Effector memory CD4-positive, alpha-beta T cell (primary cell): ENCODE measurements around the gene ITPR3.

Source experiments
- DNase-seq, 3 donors: peaks; one replicate each; pipeline ENCODE4 v3.0.0-alpha.2; 2020
- H3K27ac ChIP-seq: 2 replicates; pipeline ENCODE4 v1.7.0; 2013; ENCODE audit warnings: mild to moderate bottlenecking, low read length, moderate library complexity; ENCODE audit not compliant: insufficient read depth, poor library complexity, severe bottlenecking
- H3K27me3 ChIP-seq: replicated peaks from 2 replicates; pipeline ENCODE4 v1.7.0; 2013; ENCODE audit warnings: mild to moderate bottlenecking, low read length; ENCODE audit not compliant: insufficient read depth, control insufficient read depth, poor library complexity, severe bottlenecking
- H3K36me3 ChIP-seq: 2 replicates; pipeline ENCODE4 v1.7.0; 2013; ENCODE audit warnings: mild to moderate bottlenecking, low read length, moderate library complexity; ENCODE audit not compliant: control insufficient read depth, insufficient read depth
- H3K4me1 ChIP-seq: 2 replicates; pipeline ENCODE4 v1.7.0; 2013; ENCODE audit warnings: low read length, mild to moderate bottlenecking; ENCODE audit not compliant: control insufficient read depth, insufficient read depth, poor library complexity, severe bottlenecking
- H3K4me3 ChIP-seq: 2 replicates; pipeline ENCODE4 v1.7.0; 2013; ENCODE audit warnings: low read length, low read depth, mild to moderate bottlenecking; ENCODE audit not compliant: insufficient read depth, poor library complexity, severe bottlenecking
- H3K9me3 ChIP-seq: 2 replicates; pipeline ENCODE4 v1.7.0; 2013; ENCODE audit warnings: mild to moderate bottlenecking, low read length, moderate library complexity; ENCODE audit not compliant: control insufficient read depth

ITPR3 gene

DNA sequence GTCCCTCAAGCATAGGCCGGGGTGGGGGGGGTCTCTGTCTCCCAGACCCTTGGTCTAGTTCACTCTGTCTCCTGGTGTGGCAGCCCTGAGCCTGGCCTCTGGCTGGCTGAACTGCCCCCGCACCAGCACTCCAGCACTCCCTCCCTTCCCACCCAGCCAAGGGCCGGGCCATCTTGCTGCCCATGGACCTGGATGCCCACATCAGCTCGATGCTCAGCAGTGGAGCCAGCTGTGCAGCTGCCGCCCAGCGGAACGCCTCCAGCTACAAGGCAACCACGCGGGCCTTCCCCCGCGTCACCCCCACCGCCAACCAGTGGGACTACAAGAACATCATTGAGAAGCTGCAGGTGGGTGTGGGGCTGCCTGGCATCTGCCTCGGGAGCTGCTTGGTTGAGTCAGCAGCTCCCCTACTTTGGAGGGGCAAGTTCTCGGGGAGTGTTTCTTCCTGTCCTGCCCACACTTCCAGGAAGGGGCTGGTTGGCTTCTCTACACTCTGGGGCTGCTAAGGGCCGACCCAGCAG lies 62.0 kb downstream of the ITPR3 start:
- Histone ChIP-seq H3K27ac (peak overlapping the region; percentile 29), H3K36me3 (peaks cover 83% of the 10 kb centered on the region), H3K4me1 (peaks cover 18% of the 10 kb centered on the region), H3K27me3 (no peaks in the 10 kb centered on the region), H3K4me3 (no peak overlapping the region), H3K9me3 (no peaks in the 10 kb centered on the region)
- peak in 1 of 3 donors; percentile 28 for DNase-seq

DNA sequence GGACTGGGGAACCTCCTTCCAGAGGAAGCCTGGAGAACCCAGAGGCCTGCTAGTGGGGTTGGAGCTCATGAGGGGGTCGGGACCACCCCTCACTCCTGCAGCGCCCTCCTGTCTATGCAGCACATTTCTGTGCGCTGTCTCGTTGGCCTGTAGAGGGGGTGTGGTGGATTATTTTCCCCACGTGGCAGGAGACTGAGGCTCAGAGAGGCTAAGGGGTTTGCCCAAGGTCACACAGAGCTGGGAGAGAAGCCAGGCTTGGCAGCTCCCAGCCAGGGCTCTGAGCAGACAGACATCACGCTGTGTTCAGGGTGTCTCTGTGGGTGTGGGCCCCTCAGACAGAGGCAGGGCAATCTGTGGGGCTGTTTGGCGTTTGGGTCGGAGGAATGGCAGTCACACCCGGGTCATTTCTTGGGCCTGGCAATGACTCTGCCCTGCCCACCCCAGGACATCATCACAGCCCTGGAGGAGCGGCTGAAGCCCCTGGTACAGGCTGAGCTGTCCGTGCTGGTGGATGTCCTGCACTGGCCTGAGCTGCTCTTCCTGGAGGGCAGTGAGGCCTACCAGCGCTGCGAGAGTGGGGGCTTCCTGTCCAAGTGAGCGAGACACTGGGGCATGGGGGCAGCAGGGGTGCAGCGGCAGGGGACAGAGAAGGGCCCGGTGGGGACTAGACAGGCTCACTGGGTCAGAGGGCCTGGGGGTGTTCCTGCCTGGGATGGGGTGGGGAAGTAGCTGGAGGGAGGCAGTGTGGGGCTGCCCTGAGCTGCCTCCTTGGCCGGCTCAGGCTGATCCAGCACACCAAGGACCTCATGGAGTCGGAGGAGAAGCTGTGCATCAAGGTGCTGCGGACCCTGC lies 62.7 kb downstream of the ITPR3 start:
- no peak overlapping the region for H3K4me3 ChIP-seq
- no peaks in the 10 kb centered on the region for H3K9me3 ChIP-seq
- H3K27me3 ChIP-seq = no peaks in the 10 kb centered on the region
- H3K36me3 ChIP-seq = peaks cover 83% of the 10 kb centered on the region
- no peak for DNase-seq
- H3K27ac ChIP-seq = no peak overlapping the region
- peaks cover 18% of the 10 kb centered on the region for H3K4me1 ChIP-seq

DNA sequence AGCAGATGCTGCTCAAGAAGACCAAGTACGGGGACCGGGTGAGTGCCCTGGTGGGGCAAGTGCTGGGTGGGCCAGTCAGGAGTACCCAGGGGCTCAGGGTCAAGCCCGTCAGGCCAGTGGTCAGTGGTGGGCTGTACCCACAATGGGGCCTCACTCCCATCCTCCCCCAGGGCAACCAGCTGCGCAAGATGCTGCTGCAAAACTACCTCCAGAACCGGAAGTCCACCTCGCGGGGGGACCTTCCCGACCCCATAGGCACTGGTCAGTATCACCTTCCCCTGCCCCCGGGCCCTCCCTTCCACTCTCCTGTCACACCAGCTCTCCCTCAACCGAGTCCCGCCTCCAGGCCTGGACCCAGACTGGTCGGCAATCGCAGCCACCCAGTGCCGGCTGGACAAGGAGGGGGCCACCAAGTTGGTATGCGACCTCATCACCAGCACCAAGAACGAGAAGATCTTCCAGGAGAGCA lies 63.3 kb downstream of the ITPR3 start:
- no peaks in the 10 kb centered on the region for H3K9me3 ChIP-seq
- H3K4me3 ChIP-seq = no peak overlapping the region
- H3K4me1 ChIP-seq = peaks cover 18% of the 10 kb centered on the region
- no peaks in the 10 kb centered on the region for H3K27me3 ChIP-seq
- peaks cover 83% of the 10 kb centered on the region for H3K36me3 ChIP-seq
- no peak overlapping the region for H3K27ac ChIP-seq
- DNase-seq = no peak

DNA sequence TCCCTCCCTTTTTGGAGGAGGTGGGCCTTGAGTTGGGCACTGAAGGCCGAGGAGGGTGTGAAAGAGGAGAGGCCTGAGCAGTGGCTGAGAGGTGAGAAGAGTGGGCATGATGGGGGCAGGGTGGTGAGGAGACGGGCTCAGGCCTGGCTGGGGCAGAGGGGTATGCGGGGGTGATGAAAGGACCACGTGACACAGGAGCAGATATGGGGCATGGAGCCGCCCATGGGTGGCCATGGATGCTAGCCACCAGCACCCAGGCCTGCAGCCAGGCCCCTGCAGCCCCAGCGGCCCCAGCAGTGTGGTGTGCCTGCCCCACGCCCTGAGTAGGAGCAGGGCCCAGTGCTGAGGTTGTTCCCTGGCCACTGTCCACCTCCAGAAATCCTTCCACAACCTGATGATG lies 63.9 kb downstream of the ITPR3 start:
- DNase-seq = no peak
- Histone ChIP-seq H3K9me3 (no peaks in the 10 kb centered on the region), H3K36me3 (peaks cover 83% of the 10 kb centered on the region), H3K4me1 (peaks cover 18% of the 10 kb centered on the region), H3K4me3 (no peak overlapping the region), H3K27me3 (no peaks in the 10 kb centered on the region), H3K27ac (no peak overlapping the region)

DNA sequence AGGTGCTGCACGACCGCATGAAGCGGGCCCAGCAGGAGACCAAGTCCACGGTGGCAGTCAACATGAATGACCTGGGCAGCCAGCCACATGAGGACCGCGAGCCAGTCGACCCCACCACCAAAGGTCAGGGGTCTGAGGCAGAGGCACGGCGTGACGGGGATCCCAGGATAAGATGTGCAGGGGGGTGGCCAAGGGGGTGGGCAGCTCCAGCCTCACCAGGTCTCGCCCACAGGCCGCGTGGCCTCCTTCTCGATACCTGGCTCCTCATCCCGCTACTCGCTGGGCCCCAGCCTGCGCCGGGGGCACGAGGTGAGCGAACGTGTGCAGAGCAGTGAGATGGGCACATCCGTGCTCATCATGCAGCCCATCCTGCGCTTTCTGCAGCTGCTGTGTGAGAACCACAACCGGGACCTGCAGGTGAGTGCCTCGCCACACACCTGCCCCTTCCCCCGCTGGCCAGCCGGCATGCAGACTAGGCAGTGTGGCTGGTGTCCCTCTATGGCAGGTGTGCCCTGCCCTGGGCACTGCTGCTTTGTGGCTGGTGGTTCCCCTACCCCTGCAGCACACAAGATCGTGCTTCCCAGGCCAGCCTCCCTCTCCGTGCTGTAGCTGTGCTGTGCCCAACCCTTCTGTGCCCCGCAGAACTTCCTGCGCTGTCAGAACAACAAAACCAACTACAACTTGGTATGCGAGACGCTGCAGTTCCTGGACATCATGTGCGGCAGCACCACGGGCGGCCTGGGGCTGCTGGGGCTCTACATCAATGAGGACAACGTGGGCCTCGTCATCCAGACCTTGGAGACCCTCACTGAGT lies 64.5 kb downstream of the ITPR3 start:
- peaks cover 83% of the 10 kb centered on the region for H3K36me3 ChIP-seq
- no peak overlapping the region for H3K4me3 ChIP-seq
- H3K27me3 ChIP-seq = no peaks in the 10 kb centered on the region
- no peaks in the 10 kb centered on the region for H3K9me3 ChIP-seq
- no peak for DNase-seq
- H3K27ac ChIP-seq = no peak overlapping the region
- peaks cover 18% of the 10 kb centered on the region for H3K4me1 ChIP-seq

DNA sequence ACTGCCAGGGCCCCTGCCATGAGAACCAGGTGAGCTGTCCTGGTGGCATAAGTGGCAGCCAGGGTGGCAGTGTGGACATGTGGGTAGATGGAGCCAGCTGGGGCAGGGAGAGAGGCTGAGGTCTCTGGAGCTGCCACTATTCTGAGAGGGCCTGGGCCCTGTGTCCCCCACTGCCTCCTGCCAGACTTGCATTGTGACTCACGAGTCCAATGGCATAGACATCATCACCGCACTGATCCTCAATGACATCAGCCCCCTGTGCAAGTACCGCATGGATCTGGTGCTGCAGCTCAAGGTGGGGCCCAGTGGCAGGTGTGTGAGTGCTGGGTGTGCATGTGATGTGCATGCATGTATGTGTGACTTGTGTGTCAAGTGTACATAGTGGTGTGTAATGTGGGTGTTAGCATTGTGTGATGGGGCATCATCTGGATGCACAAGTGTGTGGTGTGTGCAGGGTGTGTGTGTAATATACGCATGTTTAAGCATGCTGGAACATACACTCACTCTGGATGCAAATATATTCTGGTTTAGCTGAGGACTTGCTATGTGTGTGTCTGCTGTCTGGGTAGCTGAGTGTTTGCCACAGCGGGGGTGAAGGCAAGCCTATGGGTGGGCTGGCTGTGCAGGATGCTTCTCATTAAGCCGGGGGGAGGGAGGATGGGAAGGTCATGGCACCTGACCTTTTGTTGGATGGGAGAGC lies 65.3 kb downstream of the ITPR3 start:
- H3K4me1 ChIP-seq = peaks cover 18% of the 10 kb centered on the region
- no peaks in the 10 kb centered on the region for H3K9me3 ChIP-seq
- no peak overlapping the region for H3K4me3 ChIP-seq
- H3K27me3 ChIP-seq = no peaks in the 10 kb centered on the region
- no peak overlapping the region for H3K27ac ChIP-seq
- H3K36me3 ChIP-seq = peaks cover 86% of the 10 kb centered on the region
- no peak for DNase-seq

DNA sequence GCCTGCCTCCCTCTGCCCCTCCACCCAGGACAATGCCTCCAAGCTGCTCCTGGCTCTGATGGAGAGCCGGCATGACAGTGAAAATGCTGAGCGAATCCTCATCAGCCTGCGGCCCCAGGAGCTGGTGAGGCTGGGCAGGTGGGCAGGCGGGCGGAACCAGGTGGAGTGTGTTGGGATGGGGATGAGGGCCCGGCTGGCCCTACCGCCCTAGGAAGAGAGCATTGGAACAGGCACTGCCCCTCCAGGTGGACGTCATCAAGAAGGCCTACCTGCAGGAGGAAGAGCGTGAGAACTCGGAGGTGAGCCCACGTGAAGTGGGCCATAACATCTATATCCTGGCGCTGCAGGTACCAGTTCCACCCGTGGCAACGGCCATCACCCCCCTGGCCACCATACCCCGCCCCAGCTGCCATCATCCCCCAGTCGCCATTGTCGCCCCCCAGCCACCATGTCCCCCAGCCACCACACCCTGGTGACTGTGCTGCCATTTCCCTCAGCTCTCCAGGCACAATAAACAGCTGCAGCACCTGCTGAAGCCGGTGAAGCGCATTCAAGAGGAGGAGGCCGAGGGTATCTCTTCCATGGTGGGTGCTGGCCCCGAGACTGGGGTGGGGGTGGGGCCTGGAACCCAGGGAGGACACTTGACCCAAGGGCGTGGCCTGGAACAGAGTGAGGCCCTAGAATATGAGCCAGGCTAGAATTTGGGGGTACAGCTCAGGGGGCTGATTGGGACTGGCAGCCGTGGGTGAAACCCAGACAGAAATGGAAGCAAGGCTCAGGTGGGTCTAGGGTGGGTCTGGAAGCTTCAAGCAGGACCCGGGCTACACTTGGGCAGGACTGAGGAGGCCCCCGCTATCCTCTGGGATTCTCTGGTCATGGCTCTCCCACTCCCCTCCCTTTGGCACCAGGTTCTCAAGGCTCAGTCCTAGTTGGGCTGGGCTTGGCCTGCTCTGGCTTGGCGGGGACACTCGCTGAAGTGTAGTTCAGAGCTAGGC lies 66.2 kb downstream of the ITPR3 start:
- H3K36me3 ChIP-seq = peaks cover 79% of the 10 kb centered on the region
- H3K9me3 ChIP-seq = no peaks in the 10 kb centered on the region
- no peaks in the 10 kb centered on the region for H3K27me3 ChIP-seq
- peaks cover 24% of the 10 kb centered on the region for H3K4me1 ChIP-seq
- no peak for DNase-seq
- no peak overlapping the region for H3K4me3 ChIP-seq
- H3K27ac ChIP-seq = no peak overlapping the region

DNA sequence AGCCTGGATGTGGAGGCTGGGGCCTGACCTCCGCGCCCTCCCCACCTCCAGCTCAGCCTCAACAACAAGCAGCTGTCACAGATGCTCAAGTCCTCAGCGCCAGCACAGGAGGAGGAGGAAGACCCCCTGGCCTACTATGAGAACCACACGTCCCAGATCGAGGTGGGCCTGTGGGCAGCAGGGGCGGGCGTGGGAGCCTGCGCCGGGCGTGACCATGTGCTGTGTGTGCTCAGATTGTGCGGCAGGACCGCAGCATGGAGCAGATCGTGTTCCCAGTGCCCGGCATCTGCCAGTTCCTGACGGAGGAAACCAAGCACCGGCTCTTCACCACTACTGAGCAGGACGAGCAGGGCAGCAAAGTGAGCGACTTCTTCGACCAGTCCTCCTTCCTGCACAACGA lies 66.9 kb downstream of the ITPR3 start:
- H3K36me3 ChIP-seq = peaks cover 79% of the 10 kb centered on the region

More for the DNA sequence above, 66.9 kb downstream of the ITPR3 start:
- Histone ChIP-seq H3K4me3 (no peak overlapping the region), H3K27ac (no peak overlapping the region), H3K27me3 (no peaks in the 10 kb centered on the region), H3K9me3 (no peaks in the 10 kb centered on the region), H3K4me1 (peaks cover 24% of the 10 kb centered on the region)
- no peak for DNase-seq
